Aorta (tissue), 5 donors: Measurements from ENCODE around the gene TSACC. TPM values are rescaled to one million over a fixed set of nuclear protein-coding genes. Genes with fewer than 3 reads are reported as not detected.
A peak's percentile ranks its signal among the peaks of the same experiment; 100 is the strongest.
"Not testable (repeated sequence)": the region's sequence is repeated elsewhere in the genome, so short reads cannot be mapped to it uniquely, and the experiment has no call there.

Source experiments
- ATAC-seq: fragments of 200-7000 bp; cut with Tn5 transposase; one replicate; pipeline ENCODE4 v1.9.1; 2022; ENCODE audit warnings: moderate library complexity; ENCODE audit not compliant: low FRiP score
- DNase-seq, 2 donors: peaks; one replicate each; pipeline ENCODE4 v3.0.0-alpha.2; 2020
- H3K27ac ChIP-seq, 2 donors: one replicate each; pipeline ENCODE4 v1.5.1; 2013; ENCODE audit warnings: low read length in 2 of 2, mild to moderate bottlenecking in 2 of 2, moderate library complexity in 2 of 2, control low read depth in 1 of 2, inconsistent platforms in 1 of 2, low read depth in 1 of 2
- H3K27me3 ChIP-seq, 2 donors: one replicate each; pipeline ENCODE4 v1.6.1; 2013; ENCODE audit warnings: control low read depth in 1 of 2, low read length in 1 of 2, mild to moderate bottlenecking in 1 of 2, moderate library complexity in 1 of 2; ENCODE audit not compliant: insufficient read depth in 2 of 2, control insufficient read depth in 1 of 2
- H3K36me3 ChIP-seq, 2 donors: one replicate each; pipeline ENCODE4 v1.6.1; 2013; ENCODE audit warnings: control low read depth in 1 of 2, low read length in 1 of 2, mild to moderate bottlenecking in 1 of 2; ENCODE audit not compliant: insufficient read depth in 2 of 2, control insufficient read depth in 1 of 2
- H3K4me1 ChIP-seq, 2 donors: one replicate each; pipeline ENCODE4 v1.6.1; 2013; ENCODE audit warnings: low read length in 2 of 2, control low read depth in 1 of 2, mild to moderate bottlenecking in 1 of 2, moderate library complexity in 1 of 2; ENCODE audit not compliant: insufficient read depth in 2 of 2, control insufficient read depth in 1 of 2
- H3K4me3 ChIP-seq, 2 donors: one replicate each; pipeline ENCODE4 v1.5.1; 2013; ENCODE audit warnings: low read length in 2 of 2, control low read depth in 1 of 2, mild to moderate bottlenecking in 1 of 2
- H3K9me3 ChIP-seq: one replicate; pipeline ENCODE4 v1.6.1; 2013; ENCODE audit warnings: mild to moderate bottlenecking, low read length; ENCODE audit not compliant: control insufficient read depth
- WGBS, 2 donors: extraction: QIAGEN DNeasy Blood & Tissue Kit; methylation state at CpG; one replicate each; pipeline ENCODE4 v1.1.7; 2013; 5-methylcytosine and 5-hydroxymethylcytosine counted together
- intact Hi-C, 2 donors: fragments of 100-400 bp; cut with DNase I; formaldehyde crosslinking; loops; one replicate each; pipeline versions ENCODE4 v1.14.2 to v1.15.0; 2022
- polyA plus RNA-seq, 2 donors: library from polyadenylated mRNA; stranded (reverse); fragments of 200-250 nt; gene quantifications; one replicate each; pipeline ENCODE4 v1.2.3, GENCODE V29; 2013
- total RNA-seq, 2 donors: library from RNA; stranded (reverse); fragmentation: NEBNext Ultra II Directional; extraction: Animal tissue kit (Norgen Biotek cat#: 25700); gene quantifications; one replicate each; pipeline ENCODE4 v1.2.1, GENCODE V29; 2021
- donor health status: healthy with polysubstance abuse.
- donor health status: Bipolar disorder and iron deficiency.
- donor health status: DM: no; HTN: no; CAD: no.
- donor health status: DM: no; HTN: no; CAD: no.
- donor health status: DM: yes; HTN: yes; CAD: no.

Gene TSACC
- total and polyA plus RNA-seq, 4 donors, result not detected

DNA sequence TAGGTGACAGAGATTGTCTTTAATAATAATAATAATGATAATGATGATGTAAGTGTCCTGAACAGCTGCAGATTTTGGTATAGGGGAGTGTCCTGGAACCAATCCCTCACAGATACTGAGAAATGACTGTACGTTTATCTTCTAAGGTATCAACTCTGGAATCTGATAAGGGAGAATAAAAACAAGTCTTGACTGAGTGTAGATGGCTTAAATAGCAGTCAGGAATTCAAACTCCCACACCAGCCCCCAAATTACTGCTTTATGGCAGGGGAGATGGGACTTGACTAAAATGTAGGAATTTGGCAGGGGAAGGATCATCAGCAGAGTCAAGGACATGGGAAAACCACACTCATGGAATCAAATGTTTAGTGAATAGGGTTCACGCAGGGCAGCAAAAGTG lies 33.1 kb upstream of the TSACC start:
- Histone ChIP-seq H3K27me3 (no peaks in the 10 kb centered on the region), H3K4me3 (no peak overlapping the region), H3K4me1 (no peaks in the 10 kb centered on the region), H3K9me3 (no peaks in the 10 kb centered on the region), H3K36me3 (peaks cover 0 to 4% of the 10 kb centered on the region in 2 donors), H3K27ac (no peak overlapping the region)
- ATAC-seq (no peak), DNase-seq (no peak)
- 57% methylated on average over 2 of the region's 2 CpGs for WGBS, 2 donors
- intact Hi-C loops, result no loop called here

- DNase-seq (no peak), ATAC-seq (no peak)
- Histone ChIP-seq H3K27ac (no peak overlapping the region), H3K36me3 (peaks cover 6 to 9% of the 10 kb centered on the region in 2 donors), H3K27me3 (no peaks in the 10 kb centered on the region), H3K4me1 (no peaks in the 10 kb centered on the region), H3K9me3 (no peaks in the 10 kb centered on the region), H3K4me3 (no peak overlapping the region)
- intact Hi-C loops, result no loop called here
These were observed 30.2 kb upstream of the TSACC start for GRCh38 chr1:156308078-156308477.

DNA sequence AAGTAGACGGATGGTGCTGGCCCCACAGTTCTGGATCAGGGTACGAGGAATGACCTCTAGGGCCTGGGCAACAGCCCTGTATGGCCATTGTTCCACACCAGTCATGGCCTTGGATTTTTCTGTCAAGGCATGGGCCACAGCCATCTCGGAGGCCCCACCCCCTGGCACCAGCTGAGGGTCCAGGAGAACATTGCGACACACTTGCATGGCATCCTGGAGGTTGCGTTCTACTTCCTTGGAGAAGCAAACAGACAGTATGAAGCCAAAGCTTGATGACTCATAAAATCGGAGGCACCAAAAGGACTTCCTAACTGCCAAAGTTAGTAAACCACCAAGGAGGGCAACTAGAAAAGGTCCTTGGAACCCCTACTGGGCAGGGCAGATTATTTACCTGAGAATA lies 27.4 kb upstream of the TSACC start:
- Histone ChIP-seq H3K36me3 (peaks cover 7 to 9% of the 10 kb centered on the region in 2 donors), H3K4me1 (no peaks in the 10 kb centered on the region), H3K9me3 (no peaks in the 10 kb centered on the region), H3K27me3 (no peaks in the 10 kb centered on the region), H3K4me3 (no peak overlapping the region), H3K27ac (no peak overlapping the region)
- intact Hi-C loops, result no loop called here
- DNase-seq, result peak in 1 of 2 donors; percentile 55
- no peak for ATAC-seq
- 77 to 82% methylated on average over 6 of the region's 6 CpGs for WGBS, 2 donors

DNA sequence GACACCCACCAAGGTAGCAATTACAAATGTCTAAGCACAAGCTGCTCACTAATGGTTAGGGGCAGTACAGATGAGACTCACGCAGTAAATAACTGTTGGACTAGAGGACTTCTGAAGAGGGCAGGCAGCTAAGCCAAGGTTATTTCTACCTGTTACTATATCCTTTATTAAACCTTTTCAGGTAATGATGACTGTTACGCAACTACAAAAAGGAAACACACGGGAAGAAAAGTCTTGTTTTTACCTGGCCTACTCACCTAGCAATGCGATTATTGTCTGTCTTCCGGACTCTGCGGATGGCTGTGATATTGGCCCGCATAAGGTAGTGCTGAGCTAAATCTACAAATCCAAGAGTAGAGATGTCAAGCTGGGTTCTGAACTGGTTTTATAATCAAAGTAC lies 21.4 kb upstream of the TSACC start:
- intact Hi-C loops, result no loop called here
- peaks cover 19 to 25% of the 10 kb centered on the region in 2 donors for H3K36me3 ChIP-seq
- no peaks in the 10 kb centered on the region for H3K27me3 ChIP-seq
- no peak overlapping the region for H3K4me3 ChIP-seq
- ATAC-seq, result no peak
- no peak overlapping the region for H3K27ac ChIP-seq
- no peak for DNase-seq
- H3K9me3 ChIP-seq, result no peaks in the 10 kb centered on the region
- 91 to 93% methylated on average over 7 of the region's 7 CpGs for WGBS, 2 donors
- no peaks in the 10 kb centered on the region for H3K4me1 ChIP-seq

DNA sequence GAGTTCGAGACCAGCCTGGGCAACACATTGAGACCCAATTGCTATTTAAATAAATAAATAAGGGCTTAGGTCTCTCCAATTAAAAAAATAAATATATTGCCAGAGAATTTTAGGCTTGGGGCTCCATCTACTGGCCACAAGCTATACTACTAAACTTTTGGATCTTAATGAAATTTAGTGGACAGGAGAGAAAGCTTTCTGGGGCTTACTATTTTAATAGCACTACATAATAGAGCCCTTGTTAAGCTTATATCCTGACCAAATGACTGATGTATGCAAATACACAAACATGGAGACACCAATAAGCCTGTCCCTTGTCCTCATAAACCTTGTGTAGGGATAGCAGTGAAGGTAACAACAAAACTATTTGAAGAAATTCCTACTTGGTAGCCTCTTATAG lies 18.7 kb upstream of the TSACC start:
- DNase-seq, result no peak
- intact Hi-C loops, result no loop called here

DNA sequence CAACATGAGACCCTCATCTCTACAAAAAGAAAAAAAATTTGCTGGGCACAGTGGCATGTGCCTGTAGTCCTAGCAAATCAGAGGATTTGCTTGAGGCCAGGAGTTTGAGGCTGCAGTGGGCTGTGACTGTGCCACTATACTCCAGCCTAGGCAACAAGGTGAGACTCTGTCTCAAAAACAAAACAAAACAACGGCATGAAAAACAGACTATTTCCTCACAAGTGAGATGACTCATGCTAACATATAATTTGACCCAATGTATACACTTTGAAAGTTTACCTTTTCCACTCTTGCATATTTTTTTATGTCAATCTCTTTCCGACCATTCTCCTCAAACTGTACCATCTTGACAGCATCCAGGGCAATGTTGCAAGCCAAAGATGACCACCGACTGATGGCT lies 17.8 kb upstream of the TSACC start:
- Histone ChIP-seq H3K36me3 (peaks cover 18 to 19% of the 10 kb centered on the region in 2 donors), H3K27ac (no peak overlapping the region), H3K9me3 (no peaks in the 10 kb centered on the region), H3K4me3 (no peak overlapping the region), H3K4me1 (no peaks in the 10 kb centered on the region), H3K27me3 (no peaks in the 10 kb centered on the region)
- ATAC-seq, result no peak
- WGBS, 2 donors, result 78 to 79% methylated on average over 3 of the region's 3 CpGs
- intact Hi-C loops, result no loop called here
- DNase-seq, result no peak

More for the DNA sequence above, 18.7 kb upstream of the TSACC start:
- H3K36me3 ChIP-seq, result peaks cover 19% of the 10 kb centered on the region in 2 donors
- WGBS, 2 donors, result 52 to 63% methylated on average over 1 of the region's 1 CpG
- H3K27me3 ChIP-seq, result no peaks in the 10 kb centered on the region
- no peak overlapping the region for H3K27ac ChIP-seq
- ATAC-seq, result no peak
- no peaks in the 10 kb centered on the region for H3K9me3 ChIP-seq
- H3K4me3 ChIP-seq, result no peak overlapping the region
- no peaks in the 10 kb centered on the region for H3K4me1 ChIP-seq

DNA sequence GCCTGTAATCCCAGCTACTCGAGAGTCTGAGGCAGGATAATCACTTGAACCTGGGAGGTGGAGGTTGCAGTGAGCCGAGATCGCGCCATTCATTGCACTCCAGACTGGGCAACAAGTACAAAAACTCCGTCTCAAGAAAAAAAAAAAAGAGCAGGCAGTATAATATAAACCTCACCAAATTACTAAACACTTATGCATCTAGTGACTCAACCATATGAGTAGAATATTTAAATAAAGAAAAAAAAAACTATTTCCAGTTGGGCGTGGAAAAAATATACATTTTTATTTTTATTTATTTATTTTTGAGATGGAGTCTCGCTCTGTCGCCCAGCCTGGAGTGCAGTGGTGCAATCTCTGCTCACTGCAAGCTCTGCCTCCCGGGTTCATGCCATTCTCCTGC lies 15.1 kb upstream of the TSACC start:
- intact Hi-C loops, DNase-seq, H3K27me3 ChIP-seq, H3K9me3 ChIP-seq, ATAC-seq, H3K4me3 ChIP-seq, H3K27ac ChIP-seq, H3K4me1 ChIP-seq: not testable (repeated sequence)
- H3K36me3 ChIP-seq, result peaks cover 10 to 12% of the 10 kb centered on the region in 2 donors
- 92 to 94% methylated on average over 9 of the region's 9 CpGs for WGBS, 2 donors

DNA sequence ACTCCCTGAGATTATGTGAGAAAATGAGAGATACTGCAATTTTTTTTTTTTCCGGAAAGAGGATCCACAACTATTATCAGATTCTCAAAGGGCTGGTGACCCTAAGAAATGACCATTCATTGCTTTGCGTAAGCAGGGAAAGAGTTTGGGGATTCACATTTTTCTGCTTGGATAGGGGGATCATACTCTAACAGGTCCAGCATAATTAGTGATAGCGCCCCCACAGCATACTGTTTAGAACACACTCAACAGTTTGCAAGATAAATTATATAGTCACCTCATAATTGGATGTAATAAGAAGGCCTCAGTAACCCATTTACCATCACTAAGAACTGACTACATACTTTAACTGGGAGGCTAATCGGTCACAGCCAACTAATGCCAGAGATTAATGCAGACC lies 2.1 kb upstream of the TSACC start:
- intact Hi-C loops, result no loop called here
- H3K9me3 ChIP-seq, result no peaks in the 10 kb centered on the region
- 85 to 87% methylated on average over 4 of the region's 4 CpGs for WGBS, 2 donors
- H3K4me3 ChIP-seq, result peak overlapping the region in 1 of 2 donors; percentile 81
- H3K4me1 ChIP-seq, result peaks cover 0 to 9% of the 10 kb centered on the region in 2 donors
- H3K36me3 ChIP-seq, result no peaks in the 10 kb centered on the region
- ATAC-seq (no peak), DNase-seq (no peak)
- no peaks in the 10 kb centered on the region for H3K27me3 ChIP-seq
- H3K27ac ChIP-seq, result no peak overlapping the region

- DNase-seq, result no peak
- WGBS, 2 donors, result 33% methylated on average over 34 of the region's 34 CpGs
- no peak for ATAC-seq
- Histone ChIP-seq H3K4me1 (peaks cover 0 to 9% of the 10 kb centered on the region in 2 donors), H3K9me3 (no peaks in the 10 kb centered on the region), H3K27me3 (no peaks in the 10 kb centered on the region), H3K4me3 (peak overlapping the region; percentile 22 to 81), H3K36me3 (no peaks in the 10 kb centered on the region), H3K27ac (no peak overlapping the region)
- intact Hi-C loops, result no loop called here
These were observed 1.1 kb upstream of the TSACC start for GRCh38 chr1:156337052-156337887.
